CD4-positive, alpha-beta T cell treated with Interleukin-6 for 4 hours (primary cell): Measurements from ENCODE around the gene ZNF324B.
A peak's percentile ranks its signal among the peaks of the same experiment; 100 is the strongest.
"Not testable (repeated sequence)": the region's sequence is repeated elsewhere in the genome, so short reads cannot be mapped to it uniquely, and the experiment has no call there.

Experiments
- DNase-seq: peaks from one replicate; pipeline ENCODE4 v3.0.0-alpha.2; 2020; ENCODE audit warnings: mixed read lengths

Gene ZNF324B

GRCh38 chr19:58482372-58482771 is 30.9 kb downstream of the ZNF324B start:
- DNase-seq: no peak

- DNase-seq: no peak
Observed at GRCh38 chr19:58483776-58484175, 32.4 kb downstream of the ZNF324B start.

GRCh38 chr19:58484349-58484748 is 32.9 kb downstream of the ZNF324B start:
- DNase-seq: not testable (repeated sequence)

- no peak for DNase-seq
Observed at GRCh38 chr19:58491393-58491792, 40.0 kb downstream of the ZNF324B start.

- no peak for DNase-seq
Observed at GRCh38 chr19:58492265-58492664, 40.8 kb downstream of the ZNF324B start.

GRCh38 chr19:58497634-58498170 is 46.3 kb downstream of the ZNF324B start:
- no peak for DNase-seq

GRCh38 chr19:58498316-58499020 is 47.0 kb downstream of the ZNF324B start:
- no peak for DNase-seq

- DNase-seq: peak; percentile 98
Observed at GRCh38 chr19:58499021-58499927, 47.9 kb downstream of the ZNF324B start.

- DNase-seq: no peak
Observed at GRCh38 chr19:58500242-58500641, 48.8 kb downstream of the ZNF324B start.
